AG09309 (cell line): ENCODE results near the gene PPP2R5B.

Experiments used
- DNase-seq: peaks from one replicate; pipeline ENCODE4 v3.0.0-alpha.2; 2010; ENCODE audit warnings: low read depth
- H3K4me3 ChIP-seq: 2 replicates; pipeline ENCODE4 v1.5.1; 2011; ENCODE audit warnings: mild to moderate bottlenecking, low read depth, low read length, moderate library complexity; ENCODE audit not compliant: control insufficient read depth
- CTCF ChIP-seq: IDR thresholded peaks from 2 replicates; pipeline ENCODE4 v1.5.1; 2011; ENCODE audit warnings: mild to moderate bottlenecking, low read depth, low read length, inconsistent platforms; ENCODE audit not compliant: insufficient read depth, control insufficient read depth; ENCODE audit errors: missing control alignments

The PPP2R5B gene

GRCh38 chr11:64919627-64920026 lies 4.9 kb upstream of the PPP2R5B start:
- TF ChIP-seq CTCF = no peak
- no peak for DNase-seq
- no peak overlapping the region for H3K4me3 ChIP-seq

GRCh38 chr11:64920124-64920523 lies 4.4 kb upstream of the PPP2R5B start:
- DNase-seq = no peak
- TF ChIP-seq CTCF = no peak
- no peak overlapping the region for H3K4me3 ChIP-seq

GRCh38 chr11:64921384-64921783 lies 3.1 kb upstream of the PPP2R5B start:
- no peak for DNase-seq
- no peak for TF ChIP-seq CTCF
- H3K4me3 ChIP-seq = no peak overlapping the region

- H3K4me3 ChIP-seq = no peak overlapping the region
- no peak for DNase-seq
- TF ChIP-seq CTCF = no peak
Observed at GRCh38 chr11:64923151-64923661, 1.3 kb upstream of the PPP2R5B start.

- peak overlapping the region; percentile 88 for H3K4me3 ChIP-seq
- TF ChIP-seq CTCF = no peak
- no peak for DNase-seq
Observed at GRCh38 chr11:64924910-64925284, 408 bp downstream of the PPP2R5B start.

- no peak for DNase-seq
- no peak for TF ChIP-seq CTCF
- peak overlapping the region; percentile 88 for H3K4me3 ChIP-seq
Observed at GRCh38 chr11:64925536-64926436, 1.3 kb downstream of the PPP2R5B start.
